Lung (tissue), 12 donors: Measurements from ENCODE around the gene DRC3. TPM values are rescaled to one million over a fixed set of nuclear protein-coding genes. Genes with fewer than 3 reads are reported as not detected.
A peak's percentile ranks its signal among the peaks of the same experiment; 100 is the strongest.

Experiments used
- ATAC-seq: fragments of 200-7000 bp; cut with Tn5 transposase; one replicate; pipeline ENCODE4 v1.9.1; 2020; ENCODE audit warnings: moderate number of reproducible peaks; ENCODE audit not compliant: insufficient read depth, low FRiP score
- DNase-seq, 3 donors: peaks; one replicate each; pipeline ENCODE4 v3.0.0-alpha.2; 2013 to 2017
- H3K27ac ChIP-seq, 2 donors: one replicate each; pipeline ENCODE4 v1.5.1; 2013; ENCODE audit warnings: mild to moderate bottlenecking in 2 of 2, moderate library complexity in 2 of 2, control low read depth in 1 of 2, inconsistent platforms in 1 of 2, low read depth in 1 of 2, low read length in 1 of 2
- H3K27me3 ChIP-seq, 3 donors: one replicate each; pipeline ENCODE4 v1.5.1; 2013; ENCODE audit warnings: low read length in 2 of 3; ENCODE audit not compliant: control insufficient read depth in 3 of 3, insufficient read depth in 3 of 3
- H3K36me3 ChIP-seq, 4 donors: one replicate each; pipeline ENCODE4 v1.5.1; 2013; ENCODE audit warnings: low read length in 4 of 4, mild to moderate bottlenecking in 1 of 4, moderate library complexity in 1 of 4; ENCODE audit not compliant: control insufficient read depth in 4 of 4, insufficient read depth in 4 of 4
- H3K4me1 ChIP-seq, 5 donors: one replicate each; pipeline ENCODE4 v1.5.1; 2013; ENCODE audit warnings: low read length in 5 of 5, mild to moderate bottlenecking in 2 of 5, moderate library complexity in 1 of 5; ENCODE audit not compliant: control insufficient read depth in 5 of 5, insufficient read depth in 5 of 5
- H3K4me3 ChIP-seq: one replicate; pipeline ENCODE4 v1.5.1; 2013; ENCODE audit warnings: mild to moderate bottlenecking, control low read depth, moderate library complexity
- H3K9ac ChIP-seq, 2 donors: one replicate each; pipeline ENCODE4 v1.5.1; 2013; ENCODE audit warnings: low read length in 2 of 2, control low read depth in 1 of 2; ENCODE audit not compliant: insufficient read depth in 1 of 2
- H3K9me3 ChIP-seq, 4 donors: one replicate each; pipeline ENCODE4 v1.5.1; 2013; ENCODE audit warnings: low read length in 3 of 4, mild to moderate bottlenecking in 1 of 4, moderate library complexity in 1 of 4; ENCODE audit not compliant: control insufficient read depth in 4 of 4, insufficient read depth in 3 of 4
- WGBS, 2 donors: extraction: QIAGEN DNeasy Blood & Tissue Kit; methylation state at CpG; one replicate each; pipeline ENCODE4 v1.1.7; 2013; 5-methylcytosine and 5-hydroxymethylcytosine counted together
- polyA plus RNA-seq, 2 donors: library from polyadenylated mRNA; stranded (reverse); fragments of 200-250 nt; gene quantifications; one replicate each; pipeline ENCODE4 v1.2.1, GENCODE V29; 2013
- total RNA-seq, 2 donors: library from RNA; depleted of rRNA in 1 of 2; stranded (reverse); fragments of >200 nt in 1 of 2; gene quantifications; one replicate each; pipeline ENCODE4 v1.2.1, GENCODE V29; 2014 to 2021
- TF ChIP-seq, protein P1 (sequence below): IDR thresholded peaks from 2 replicates; pipeline ENCODE4 v1.5.1; 2012; ENCODE audit warnings: mild to moderate bottlenecking; ENCODE audit errors: control extremely low read depth, extremely low read depth
- donor health status: control.
- donor health status: control.
- donor health status: Bipolar disorder and iron deficiency.
- donor health status: healthy.
- donor health status: DM: yes; HTN: yes; CAD: no.

Gene DRC3
- total and polyA plus RNA-seq, 4 donors, result 6.6 to 29.5 (median 13.5) TPM

DNA sequence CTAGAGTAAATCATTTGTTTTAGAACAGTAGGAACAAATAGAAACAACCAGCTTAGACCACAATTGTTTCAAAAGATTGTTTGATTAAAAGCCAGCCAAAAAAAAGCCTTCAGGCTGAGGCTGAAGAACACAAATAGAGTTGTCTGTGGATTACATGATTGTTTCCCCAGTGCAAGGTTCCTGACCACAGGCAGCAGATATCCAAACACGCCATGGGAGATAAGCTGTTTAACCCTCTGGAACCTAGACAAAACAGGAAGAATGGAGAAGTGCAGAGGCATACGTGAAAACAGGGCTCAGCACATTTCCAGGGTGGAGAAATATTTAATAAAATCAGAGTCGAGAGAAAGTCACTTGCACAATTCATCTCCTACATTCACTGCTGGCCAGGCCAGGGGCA, 45.3 kb downstream of the DRC3 start:
- TF ChIP-seq, protein P1, sequence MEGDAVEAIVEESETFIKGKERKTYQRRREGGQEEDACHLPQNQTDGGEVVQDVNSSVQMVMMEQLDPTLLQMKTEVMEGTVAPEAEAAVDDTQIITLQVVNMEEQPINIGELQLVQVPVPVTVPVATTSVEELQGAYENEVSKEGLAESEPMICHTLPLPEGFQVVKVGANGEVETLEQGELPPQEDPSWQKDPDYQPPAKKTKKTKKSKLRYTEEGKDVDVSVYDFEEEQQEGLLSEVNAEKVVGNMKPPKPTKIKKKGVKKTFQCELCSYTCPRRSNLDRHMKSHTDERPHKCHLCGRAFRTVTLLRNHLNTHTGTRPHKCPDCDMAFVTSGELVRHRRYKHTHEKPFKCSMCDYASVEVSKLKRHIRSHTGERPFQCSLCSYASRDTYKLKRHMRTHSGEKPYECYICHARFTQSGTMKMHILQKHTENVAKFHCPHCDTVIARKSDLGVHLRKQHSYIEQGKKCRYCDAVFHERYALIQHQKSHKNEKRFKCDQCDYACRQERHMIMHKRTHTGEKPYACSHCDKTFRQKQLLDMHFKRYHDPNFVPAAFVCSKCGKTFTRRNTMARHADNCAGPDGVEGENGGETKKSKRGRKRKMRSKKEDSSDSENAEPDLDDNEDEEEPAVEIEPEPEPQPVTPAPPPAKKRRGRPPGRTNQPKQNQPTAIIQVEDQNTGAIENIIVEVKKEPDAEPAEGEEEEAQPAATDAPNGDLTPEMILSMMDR, result no peak
- no peak for DNase-seq
- Histone ChIP-seq H3K9ac (peak overlapping the region in 1 of 2 donors; percentile 13), H3K27ac (no peak overlapping the region), H3K4me1 (peaks cover 0 to 10% (median 0%) of the 10 kb centered on the region in 5 donors), H3K4me3 (no peak overlapping the region), H3K27me3 (no peaks in the 10 kb centered on the region), H3K36me3 (peaks cover 0 to 18% (median 5%) of the 10 kb centered on the region in 4 donors), H3K9me3 (no peaks in the 10 kb centered on the region)
- no peak for ATAC-seq
- 64% methylated on average over 3 of the region's 3 CpGs for WGBS, 2 donors

GRCh38 chr17:18018411-18018921, 45.8 kb downstream of the DRC3 start:
- Histone ChIP-seq H3K27ac (no peak overlapping the region), H3K9ac (no peak overlapping the region), H3K9me3 (no peaks in the 10 kb centered on the region), H3K36me3 (peaks cover 0 to 18% (median 5%) of the 10 kb centered on the region in 4 donors), H3K27me3 (no peaks in the 10 kb centered on the region), H3K4me3 (no peak overlapping the region), H3K4me1 (peaks cover 0 to 10% (median 0%) of the 10 kb centered on the region in 5 donors)
- 93 to 95% methylated on average over 15 of the region's 15 CpGs for WGBS, 2 donors
- ATAC-seq, result no peak
- DNase-seq, result no peak
- TF ChIP-seq, protein P1, result no peak

GRCh38 chr17:18019838-18020154, 47.1 kb downstream of the DRC3 start:
- no peak overlapping the region for H3K9ac ChIP-seq
- 84 to 89% methylated on average over 2 of the region's 2 CpGs for WGBS, 2 donors
- H3K27me3 ChIP-seq, result no peaks in the 10 kb centered on the region
- TF ChIP-seq, protein P1, result no peak
- H3K4me1 ChIP-seq, result peaks cover 0 to 10% (median 0%) of the 10 kb centered on the region in 5 donors
- no peak overlapping the region for H3K27ac ChIP-seq
- DNase-seq (no peak), ATAC-seq (no peak)
- no peaks in the 10 kb centered on the region for H3K9me3 ChIP-seq
- H3K4me3 ChIP-seq, result no peak overlapping the region
- peaks cover 0 to 20% (median 5%) of the 10 kb centered on the region in 4 donors for H3K36me3 ChIP-seq

DNA sequence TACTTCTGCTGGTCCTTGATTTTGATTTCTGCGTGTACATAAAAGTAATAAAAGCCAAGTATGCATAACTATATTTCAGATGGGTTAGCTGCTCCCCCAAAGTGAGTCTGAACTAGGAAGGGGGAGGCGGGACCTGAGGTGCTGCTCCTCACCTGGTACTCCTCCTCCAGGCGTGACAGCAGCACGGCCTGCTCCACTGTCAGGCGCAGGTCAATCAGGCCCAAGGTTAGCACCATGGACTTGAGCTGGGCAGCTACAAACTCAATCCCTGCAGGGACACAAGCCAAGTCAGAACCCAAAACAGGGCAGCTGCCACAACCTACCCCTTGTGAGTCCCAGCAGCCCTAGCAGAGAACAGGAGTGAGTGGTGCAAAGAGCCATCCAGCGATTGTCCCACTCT, 48.3 kb downstream of the DRC3 start:
- Histone ChIP-seq H3K9ac (no peak overlapping the region), H3K9me3 (no peaks in the 10 kb centered on the region), H3K4me1 (peaks cover 0 to 10% (median 0%) of the 10 kb centered on the region in 5 donors), H3K27ac (no peak overlapping the region), H3K4me3 (no peak overlapping the region), H3K36me3 (peaks cover 0 to 16% (median 3%) of the 10 kb centered on the region in 4 donors), H3K27me3 (no peaks in the 10 kb centered on the region)
- 98% methylated on average over 6 of the region's 6 CpGs for WGBS, 2 donors
- ATAC-seq (no peak), DNase-seq (no peak)
- TF ChIP-seq, protein P1, result no peak
